Natural killer cell (primary cell): ENCODE results near the gene HGS. TPM values are rescaled to one million over a fixed set of nuclear protein-coding genes. Genes with fewer than 3 reads are reported as not detected.

ENCODE experiments used
- ATAC-seq, 3 donors: fragments of 150-1000 bp in 2 of 3; fragments of 200-7000 bp in 1 of 3; cut with Tn5 transposase; 1 replicate in 1 of 3; 2 replicates in 2 of 3; pipeline ENCODE4 v1.10.0; 2021; ENCODE audit warnings: mild to moderate bottlenecking in 2 of 3, moderate library complexity in 2 of 3
- DNase-seq, 2 donors: peaks; one replicate each; pipeline versions ENCODE4 v3.0.0 to v3.0.0-alpha.2; 2013 to 2021; ENCODE audit warnings: mixed read lengths in 1 of 2
- H3K27ac ChIP-seq: one replicate; pipeline ENCODE4 v1.5.1; 2013; ENCODE audit warnings: mild to moderate bottlenecking, low read length
- H3K27me3 ChIP-seq: one replicate; pipeline ENCODE4 v1.6.1; 2013; ENCODE audit warnings: low read length; ENCODE audit not compliant: control insufficient read depth, insufficient read depth
- H3K36me3 ChIP-seq: one replicate; pipeline ENCODE4 v1.6.1; 2013; ENCODE audit warnings: low read length; ENCODE audit not compliant: control insufficient read depth, insufficient read depth
- H3K4me1 ChIP-seq: one replicate; pipeline ENCODE4 v1.6.1; 2013; ENCODE audit warnings: low read length; ENCODE audit not compliant: control insufficient read depth, insufficient read depth
- H3K4me3 ChIP-seq: one replicate; pipeline ENCODE4 v1.5.1; 2013; ENCODE audit warnings: low read length
- H3K9me3 ChIP-seq: one replicate; pipeline ENCODE4 v1.6.1; 2013; ENCODE audit warnings: low read length; ENCODE audit not compliant: control insufficient read depth, insufficient read depth
- H3K27ac Mint-ChIP-seq, 2 donors: one replicate each; pipeline ENCODE4 v1.8.0; 2022; ENCODE audit warnings: mild to moderate bottlenecking in 2 of 2, mixed read lengths in 2 of 2, moderate library complexity in 1 of 2
- H3K27me3 Mint-ChIP-seq, 2 donors: one replicate each; pipeline ENCODE4 v1.8.0; 2022; ENCODE audit warnings: low read depth in 2 of 2, mixed read lengths in 2 of 2
- H3K36me3 Mint-ChIP-seq: one replicate; pipeline ENCODE4 v1.8.0; 2022; ENCODE audit warnings: mixed read lengths
- H3K4me1 Mint-ChIP-seq, 2 donors: one replicate each; pipeline ENCODE4 v1.8.0; 2022; ENCODE audit warnings: mixed read lengths in 2 of 2
- H3K4me3 Mint-ChIP-seq: one replicate; pipeline ENCODE4 v1.8.0; 2022; ENCODE audit warnings: mild to moderate bottlenecking, moderate library complexity, mixed read lengths
- H3K9me3 Mint-ChIP-seq, 2 donors: one replicate each; pipeline ENCODE4 v1.8.0; 2022; ENCODE audit warnings: mixed read lengths in 2 of 2
- WGBS: methylation state at CpG from one replicate; pipeline ENCODE4 v1.1.7; 2013; ENCODE audit warnings: missing lambda C conversion rate; ENCODE audit not compliant: insufficient coverage; 5-methylcytosine and 5-hydroxymethylcytosine counted together
- intact Hi-C: fragments of 100-400 bp; cut with micrococcal nuclease; formaldehyde crosslinking; loops from one replicate; pipeline ENCODE4 v1.14.2; 2022
- total RNA-seq, 4 donors: library from RNA; stranded (reverse); fragments of 120-200 nt in 1 of 4; gene quantifications; one replicate each; pipeline versions ENCODE4 v1.2.3 to v1.2.4, GENCODE V29; 2013 to 2022
- TF ChIP-seq, protein P1 (sequence below): fragments of 200-600 bp; IDR thresholded peaks from one replicate; pipeline ENCODE4 v1.8.0; 2022; ENCODE audit warnings: antibody characterized with exemption

Gene HGS
- total RNA-seq, 3 donors from 2014 or later (not counting 1 experiment from before 2014, with no cell fraction given), result 179 to 186 (median 181) TPM

DNA sequence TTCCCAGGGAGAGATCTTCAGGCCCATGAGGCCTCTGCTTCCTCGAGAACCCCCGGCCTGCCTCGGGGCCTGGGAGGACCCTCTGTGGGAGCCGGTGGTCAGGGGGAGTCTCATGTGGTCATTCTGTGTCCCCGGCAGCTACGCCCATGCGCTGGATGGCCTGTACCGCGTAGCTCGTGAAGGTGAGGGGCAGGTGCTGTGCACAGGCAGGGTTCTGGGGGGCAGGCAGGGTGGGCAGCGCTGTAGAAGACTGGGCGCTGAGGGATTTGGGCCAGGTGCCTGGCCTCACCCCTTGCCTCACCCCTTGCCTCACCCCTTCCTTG, 32.8 kb downstream of the HGS start:
- DNase-seq, result no peak
- H3K9me3 Mint-ChIP-seq, result no peaks in the 10 kb centered on the region

DNA sequence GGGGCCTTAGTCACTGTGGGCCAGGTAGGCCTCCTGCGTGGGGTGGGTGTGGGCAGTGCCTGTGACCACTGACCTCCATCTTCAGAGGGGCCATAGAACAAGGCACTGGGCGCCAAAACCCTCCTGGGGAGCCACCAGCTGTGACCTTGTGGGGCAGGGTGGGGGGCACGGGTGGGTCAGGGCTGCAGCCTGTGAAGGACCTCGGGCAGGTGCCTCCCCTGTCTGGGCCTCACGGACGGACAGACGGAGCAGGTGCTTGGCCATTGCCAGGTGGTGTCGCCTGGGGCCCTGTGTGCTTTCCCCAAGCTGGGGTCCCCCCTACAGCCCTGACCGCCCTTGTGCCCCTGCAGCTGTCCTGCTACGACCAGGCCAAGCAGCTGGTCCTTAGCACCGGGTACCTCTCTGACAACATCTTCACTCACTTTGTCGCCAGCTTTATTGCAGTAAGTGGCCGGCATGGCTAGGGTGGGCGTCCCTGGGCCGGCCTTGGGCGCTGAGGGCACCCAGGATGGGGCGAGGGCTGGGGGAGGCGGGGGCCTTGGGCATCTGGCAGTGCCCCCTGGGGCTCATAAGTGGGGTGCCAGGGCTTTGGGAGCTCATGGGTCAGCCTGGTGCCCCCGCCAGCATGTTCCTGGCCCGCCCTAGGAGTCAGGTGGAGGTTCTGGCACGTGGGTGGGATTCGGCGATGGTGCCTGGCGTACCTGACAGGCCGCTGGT, 33.4 kb downstream of the HGS start:
- H3K4me1 Mint-ChIP-seq, result peaks cover 6 to 12% of the 10 kb centered on the region in 2 donors
- TF ChIP-seq, protein P1, sequence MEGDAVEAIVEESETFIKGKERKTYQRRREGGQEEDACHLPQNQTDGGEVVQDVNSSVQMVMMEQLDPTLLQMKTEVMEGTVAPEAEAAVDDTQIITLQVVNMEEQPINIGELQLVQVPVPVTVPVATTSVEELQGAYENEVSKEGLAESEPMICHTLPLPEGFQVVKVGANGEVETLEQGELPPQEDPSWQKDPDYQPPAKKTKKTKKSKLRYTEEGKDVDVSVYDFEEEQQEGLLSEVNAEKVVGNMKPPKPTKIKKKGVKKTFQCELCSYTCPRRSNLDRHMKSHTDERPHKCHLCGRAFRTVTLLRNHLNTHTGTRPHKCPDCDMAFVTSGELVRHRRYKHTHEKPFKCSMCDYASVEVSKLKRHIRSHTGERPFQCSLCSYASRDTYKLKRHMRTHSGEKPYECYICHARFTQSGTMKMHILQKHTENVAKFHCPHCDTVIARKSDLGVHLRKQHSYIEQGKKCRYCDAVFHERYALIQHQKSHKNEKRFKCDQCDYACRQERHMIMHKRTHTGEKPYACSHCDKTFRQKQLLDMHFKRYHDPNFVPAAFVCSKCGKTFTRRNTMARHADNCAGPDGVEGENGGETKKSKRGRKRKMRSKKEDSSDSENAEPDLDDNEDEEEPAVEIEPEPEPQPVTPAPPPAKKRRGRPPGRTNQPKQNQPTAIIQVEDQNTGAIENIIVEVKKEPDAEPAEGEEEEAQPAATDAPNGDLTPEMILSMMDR, result no peak
- intact Hi-C loops, result no loop called here
- H3K27me3 Mint-ChIP-seq, result no peaks in the 10 kb centered on the region
- no peaks in the 10 kb centered on the region for H3K27me3 ChIP-seq
- no peak overlapping the region for H3K27ac ChIP-seq
- 98% methylated on average over 25 of the region's 25 CpGs for WGBS
- H3K27ac Mint-ChIP-seq, result no peak overlapping the region
- H3K9me3 Mint-ChIP-seq, result no peaks in the 10 kb centered on the region
- peaks cover 11% of the 10 kb centered on the region for H3K4me1 ChIP-seq
- no peaks in the 10 kb centered on the region for H3K36me3 ChIP-seq
- H3K4me3 ChIP-seq, result no peak overlapping the region
- H3K9me3 ChIP-seq, result no peaks in the 10 kb centered on the region
- no peaks in the 10 kb centered on the region for H3K36me3 Mint-ChIP-seq
- no peak for DNase-seq
- no peak for ATAC-seq
- H3K4me3 Mint-ChIP-seq, result no peak overlapping the region

More for the DNA sequence above, 32.8 kb downstream of the HGS start:
- Histone ChIP-seq H3K27me3 (no peaks in the 10 kb centered on the region), H3K36me3 (no peaks in the 10 kb centered on the region), H3K4me1 (peaks cover 12% of the 10 kb centered on the region), H3K27ac (no peak overlapping the region), H3K4me3 (no peak overlapping the region), H3K9me3 (no peaks in the 10 kb centered on the region)
- intact Hi-C loops, result no loop called here
- Mint-ChIP-seq H3K4me3 (no peak overlapping the region), H3K36me3 (no peaks in the 10 kb centered on the region), H3K27ac (no peak overlapping the region), H3K4me1 (peaks cover 6 to 13% of the 10 kb centered on the region in 2 donors), H3K27me3 (no peaks in the 10 kb centered on the region)
- 96% methylated on average over 12 of the region's 12 CpGs for WGBS
- TF ChIP-seq, protein P1, result no peak
- no peak for ATAC-seq

DNA sequence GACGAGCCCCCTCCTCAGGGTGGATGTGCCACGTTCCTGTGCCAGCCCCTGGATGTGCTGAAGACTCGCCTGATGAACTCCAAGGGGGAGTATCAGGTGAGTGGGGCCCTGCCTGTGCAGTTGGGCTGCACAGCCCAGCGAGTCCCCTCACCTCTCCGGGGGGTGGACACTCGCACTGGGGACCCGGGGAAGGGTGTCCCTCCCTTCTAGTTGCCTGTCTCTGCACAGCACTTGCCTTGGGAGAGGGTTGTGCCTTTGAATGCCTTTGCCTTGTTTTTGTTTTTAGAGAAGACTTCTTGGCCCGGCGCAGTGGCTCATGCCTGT, 33.9 kb downstream of the HGS start:
- DNase-seq (no peak), ATAC-seq (no peak)
- H3K4me3 ChIP-seq, result no peak overlapping the region
- H3K36me3 ChIP-seq, result no peaks in the 10 kb centered on the region
- H3K36me3 Mint-ChIP-seq, result no peaks in the 10 kb centered on the region
- no peaks in the 10 kb centered on the region for H3K27me3 ChIP-seq
- H3K4me1 ChIP-seq, result peaks cover 8% of the 10 kb centered on the region
- H3K4me1 Mint-ChIP-seq, result peaks cover 5 to 10% of the 10 kb centered on the region in 2 donors
- H3K27ac ChIP-seq, result no peak overlapping the region
- H3K4me3 Mint-ChIP-seq, result no peak overlapping the region
- WGBS, result 94% methylated on average over 9 of the region's 9 CpGs
- TF ChIP-seq, protein P1, result no peak
- H3K9me3 ChIP-seq, result no peaks in the 10 kb centered on the region
- intact Hi-C loops, result no loop called here
- no peaks in the 10 kb centered on the region for H3K9me3 Mint-ChIP-seq
- H3K27me3 Mint-ChIP-seq, result no peaks in the 10 kb centered on the region
- H3K27ac Mint-ChIP-seq, result no peak overlapping the region
